Gastrocnemius medialis (tissue), 4 donors: Measurements from ENCODE around the gene ASB13.

Experiments used
- POLR2A ChIP-seq, 2 donors: fragments of 450-650 bp; IDR thresholded peaks; one replicate each; pipeline ENCODE4 v1.6.1; 2017; ENCODE audit warnings: antibody characterized with exemption in 2 of 2, mild to moderate bottlenecking in 2 of 2, moderate library complexity in 2 of 2
- TF ChIP-seq, protein P1 (sequence below), 5 experiments: fragments of 450-650 bp in 3 of 5; fragments of 200-600 bp in 2 of 5; sonication (generic) in 2 of 5; IDR thresholded peaks in 4 of 5; conservative IDR thresholded peaks in 1 of 5; 1 replicate in 4 of 5; 2 replicates in 1 of 5; pipeline ENCODE4 v1.5.1; 2016 to 2019; ENCODE audit warnings: antibody characterized with exemption in 5 of 5, mild to moderate bottlenecking in 3 of 5, moderate library complexity in 3 of 5

DNA sequence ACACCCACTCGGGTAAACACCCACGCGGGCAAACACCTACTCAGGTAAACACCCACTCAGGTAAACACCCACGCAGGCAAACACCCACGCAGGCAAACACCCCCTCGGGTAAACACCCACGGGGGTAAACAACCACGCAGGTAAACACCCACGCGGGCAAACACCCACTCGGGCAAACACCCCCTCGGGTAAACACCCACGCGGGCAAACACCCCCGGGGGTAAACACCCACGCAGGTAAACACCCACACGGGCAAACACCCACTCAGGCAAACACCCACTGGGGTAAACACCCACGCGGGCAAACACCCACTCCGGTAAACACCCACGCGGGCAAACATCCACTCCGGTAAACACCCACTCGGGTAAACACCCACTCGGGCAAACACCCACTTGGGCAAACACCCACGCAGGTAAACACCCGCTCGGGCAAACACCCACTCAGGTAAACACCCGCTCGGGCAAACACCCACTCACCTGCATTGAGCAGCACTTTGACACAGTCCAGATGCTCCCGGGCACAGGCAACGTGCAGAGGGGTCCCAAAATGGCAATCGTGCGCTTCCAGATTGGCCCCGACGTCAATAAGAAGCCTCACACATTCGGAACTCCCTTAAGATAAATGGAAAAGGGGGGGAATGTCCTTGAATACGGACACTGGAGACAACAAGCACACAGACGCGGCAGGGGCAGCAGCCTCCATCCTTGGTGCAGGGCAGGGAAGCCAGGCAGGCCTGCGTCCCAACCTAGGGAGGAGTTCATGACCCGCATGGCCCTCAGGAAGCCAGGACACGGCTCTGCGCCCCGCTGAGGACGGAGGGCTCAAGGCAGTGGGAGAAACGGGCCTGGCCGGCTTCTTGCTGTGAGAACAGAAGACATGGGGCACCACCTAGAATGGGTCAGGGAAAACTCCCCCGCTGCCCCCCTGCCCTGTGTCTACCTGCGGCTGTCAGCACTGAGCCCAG is 17.6 kb downstream of the ASB13 start:
- TF ChIP-seq, protein P1, sequence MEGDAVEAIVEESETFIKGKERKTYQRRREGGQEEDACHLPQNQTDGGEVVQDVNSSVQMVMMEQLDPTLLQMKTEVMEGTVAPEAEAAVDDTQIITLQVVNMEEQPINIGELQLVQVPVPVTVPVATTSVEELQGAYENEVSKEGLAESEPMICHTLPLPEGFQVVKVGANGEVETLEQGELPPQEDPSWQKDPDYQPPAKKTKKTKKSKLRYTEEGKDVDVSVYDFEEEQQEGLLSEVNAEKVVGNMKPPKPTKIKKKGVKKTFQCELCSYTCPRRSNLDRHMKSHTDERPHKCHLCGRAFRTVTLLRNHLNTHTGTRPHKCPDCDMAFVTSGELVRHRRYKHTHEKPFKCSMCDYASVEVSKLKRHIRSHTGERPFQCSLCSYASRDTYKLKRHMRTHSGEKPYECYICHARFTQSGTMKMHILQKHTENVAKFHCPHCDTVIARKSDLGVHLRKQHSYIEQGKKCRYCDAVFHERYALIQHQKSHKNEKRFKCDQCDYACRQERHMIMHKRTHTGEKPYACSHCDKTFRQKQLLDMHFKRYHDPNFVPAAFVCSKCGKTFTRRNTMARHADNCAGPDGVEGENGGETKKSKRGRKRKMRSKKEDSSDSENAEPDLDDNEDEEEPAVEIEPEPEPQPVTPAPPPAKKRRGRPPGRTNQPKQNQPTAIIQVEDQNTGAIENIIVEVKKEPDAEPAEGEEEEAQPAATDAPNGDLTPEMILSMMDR (IDR thresholded peaks at IDR 0.05 in 4 of 5, conservative IDR thresholded peaks at IDR 0.05 in 1 of 5): no peak
- TF ChIP-seq POLR2A (IDR thresholded peaks at IDR 0.05): no peak
